NCI-H2196 treated with DMSO at 0.1 percent for 48 hours (cell line): ENCODE data around the gene LSAMP.
"Not testable (repeated sequence)": the region's sequence is repeated elsewhere in the genome, so short reads cannot be mapped to it uniquely, and the experiment has no call there.

Experiments used
- DNase-seq: peaks from one replicate; lab custom pipeline; 2025; ENCODE audit not compliant: unreplicated experiment; lab: John Stamatoyannopoulos, UW

Gene LSAMP

GRCh38 chr3:115819785-115820384 is 625.4 kb downstream of the LSAMP start:
- DNase-seq = peak; percentile 62

GRCh38 chr3:115814778-115815380 is 630.4 kb downstream of the LSAMP start:
- peak; percentile 67 for DNase-seq

GRCh38 chr3:115814006-115814405 is 631.3 kb downstream of the LSAMP start:
- DNase-seq = no peak

DNA sequence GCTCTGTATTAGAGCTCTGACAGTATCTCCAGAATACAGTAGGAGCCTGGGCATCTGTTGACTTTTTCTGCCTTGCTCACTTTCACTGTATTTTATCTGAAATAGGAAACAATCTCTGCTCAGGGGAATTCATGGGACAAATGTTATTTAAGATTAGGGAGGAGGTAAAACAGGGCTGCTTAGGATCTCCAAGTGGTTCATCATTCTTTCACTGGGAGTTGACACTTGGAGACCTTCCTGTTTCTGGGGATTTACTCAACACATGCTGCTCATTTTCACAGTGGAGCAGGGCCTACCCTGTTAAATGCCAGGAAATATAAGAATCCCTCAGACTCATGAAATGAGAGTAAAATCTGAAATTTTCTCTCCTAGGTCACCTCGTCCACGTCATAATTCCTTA is 636.5 kb downstream of the LSAMP start:
- no peak for DNase-seq

DNA sequence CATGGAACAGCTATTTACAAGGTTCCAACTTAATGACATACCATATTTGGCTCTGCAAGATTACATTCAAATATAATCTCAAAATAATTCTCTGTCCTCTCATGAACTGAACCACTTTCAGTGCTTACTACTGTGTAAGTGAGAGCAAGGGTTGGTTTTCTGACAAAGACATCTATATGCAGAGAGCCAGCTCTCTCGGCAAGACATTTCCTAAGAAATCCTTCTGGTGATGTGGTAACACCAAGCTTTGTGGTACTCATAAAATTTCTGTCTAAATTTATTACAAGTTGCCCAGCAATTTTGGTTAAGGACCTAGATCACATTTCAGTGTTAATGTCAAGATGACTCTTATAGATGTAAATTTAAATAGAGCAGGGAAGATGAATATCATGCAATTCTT is 637.0 kb downstream of the LSAMP start:
- no peak for DNase-seq

GRCh38 chr3:115806501-115806900 is 638.8 kb downstream of the LSAMP start:
- no peak for DNase-seq

- no peak for DNase-seq
These were observed 639.8 kb downstream of the LSAMP start for GRCh38 chr3:115805520-115805919.

DNA sequence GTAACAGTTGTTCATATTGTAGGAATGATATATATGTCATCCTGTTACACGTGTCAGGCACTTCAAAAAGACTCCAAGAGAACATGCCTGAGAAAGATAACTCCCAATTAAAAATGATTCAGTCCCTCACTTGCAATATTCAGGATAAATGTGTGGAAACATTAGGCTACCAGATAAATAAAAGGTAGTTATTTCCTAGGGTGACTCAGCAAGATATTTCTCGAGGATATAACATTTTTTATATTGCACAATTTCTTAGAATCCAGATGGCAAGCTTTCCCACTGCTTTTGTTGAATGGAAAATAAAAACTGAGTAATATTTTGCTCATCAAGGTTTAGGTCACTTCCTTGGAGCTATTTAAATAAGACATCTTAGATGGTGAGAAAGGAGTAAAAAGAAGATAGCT is 640.6 kb downstream of the LSAMP start:
- DNase-seq = no peak

DNA sequence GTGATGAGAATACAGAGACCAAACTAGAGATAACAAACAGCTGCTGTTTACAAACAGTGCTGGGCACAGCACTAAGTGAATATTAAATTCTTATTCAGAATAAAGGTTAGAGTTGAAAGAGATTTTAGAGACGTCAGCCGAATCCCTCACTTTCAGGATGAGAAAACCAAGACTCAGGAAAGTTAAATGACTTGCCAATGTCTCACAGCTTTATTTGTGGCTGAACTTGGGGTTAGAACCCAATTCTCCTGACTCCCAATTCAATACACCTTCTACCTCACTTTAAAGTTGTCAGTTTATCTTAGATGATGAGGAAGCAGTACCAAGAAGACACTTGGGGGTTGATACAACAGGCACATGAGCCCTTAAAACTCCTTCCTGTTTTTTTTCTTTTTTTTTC is 641.1 kb downstream of the LSAMP start:
- DNase-seq = no peak

- no peak for DNase-seq
These were observed 641.6 kb downstream of the LSAMP start for GRCh38 chr3:115803661-115804060.

DNA sequence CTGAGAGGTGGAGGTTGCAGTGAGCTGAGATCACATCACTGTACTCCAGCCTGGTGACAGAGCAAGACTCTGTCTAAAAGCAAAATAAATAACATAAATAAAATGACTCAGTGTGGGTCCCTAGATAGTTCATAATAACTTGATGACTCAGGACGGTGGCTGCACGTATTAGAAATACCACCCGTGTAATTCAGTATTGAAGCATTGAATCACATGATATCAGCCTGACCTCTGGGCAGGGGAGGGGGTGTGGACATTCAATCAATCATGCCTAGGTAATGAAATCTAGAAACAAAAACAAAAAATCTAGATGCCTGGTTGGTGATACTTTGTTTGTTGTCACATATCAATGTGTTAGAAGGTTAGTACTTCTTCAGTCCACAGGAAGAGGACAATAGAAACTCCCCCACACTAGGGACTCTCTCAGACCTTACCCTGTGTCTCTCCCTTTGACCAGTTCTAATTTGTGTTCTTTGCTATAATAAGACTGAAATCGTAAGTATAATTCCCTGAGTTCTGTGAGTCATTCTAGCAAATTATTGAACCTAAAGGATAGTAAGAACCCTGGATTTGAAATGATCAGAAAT is 644.7 kb downstream of the LSAMP start:
- DNase-seq = no peak

DNA sequence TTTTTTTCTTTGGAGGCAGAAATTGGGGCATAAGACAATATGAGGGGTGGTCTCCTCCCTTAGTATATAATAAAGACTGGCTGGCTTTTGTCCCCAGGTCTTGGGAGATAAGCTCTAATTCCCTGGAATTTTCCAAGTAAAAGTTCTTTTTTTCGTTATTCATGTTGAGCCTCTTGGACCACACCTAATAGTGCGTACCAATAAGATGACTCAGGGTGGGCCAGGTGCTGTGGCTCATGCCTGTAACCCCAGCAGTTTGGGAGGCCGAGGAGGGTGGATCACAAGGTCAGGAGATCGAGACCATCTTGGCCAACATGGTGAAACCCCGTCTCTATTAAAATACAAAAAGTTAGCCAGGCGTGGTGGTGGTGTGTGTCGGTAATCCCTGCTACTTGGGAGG is 645.2 kb downstream of the LSAMP start:
- DNase-seq = not testable (repeated sequence)

DNA sequence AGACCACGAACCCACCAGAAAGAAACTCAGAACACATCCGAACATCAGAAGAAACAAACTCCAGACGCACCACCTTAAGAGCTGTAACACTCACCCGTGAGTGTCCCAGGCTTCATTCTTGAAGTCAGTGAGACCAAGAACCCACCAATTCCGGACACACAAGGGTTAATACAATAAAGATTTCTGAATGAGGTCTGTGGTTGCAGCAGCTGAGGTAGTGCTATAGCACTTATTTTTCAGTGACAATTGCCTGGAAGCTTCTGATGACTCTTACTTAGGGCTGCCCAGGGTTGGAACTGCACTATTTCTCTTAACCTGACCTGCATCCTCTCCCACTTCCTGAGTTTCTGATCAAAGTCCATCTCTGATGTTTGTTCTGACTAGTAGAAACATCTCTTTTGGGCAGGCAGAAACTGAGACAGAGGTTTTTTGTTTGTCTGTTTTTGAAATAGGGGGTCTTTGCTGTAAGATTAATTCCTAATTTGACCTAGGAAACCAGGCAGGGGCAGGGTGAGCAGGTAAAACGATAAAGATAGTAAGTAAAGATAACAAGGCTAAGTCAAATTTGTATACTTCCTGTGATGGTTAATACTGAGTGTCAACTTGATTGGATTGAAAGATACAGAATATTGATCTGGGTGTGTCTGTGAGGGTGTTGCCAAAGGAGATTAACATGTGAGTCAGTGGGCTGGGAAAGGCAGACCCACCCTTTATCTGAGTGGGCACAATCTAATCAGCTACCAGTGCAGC is 652.9 kb downstream of the LSAMP start:
- DNase-seq = no peak

DNA sequence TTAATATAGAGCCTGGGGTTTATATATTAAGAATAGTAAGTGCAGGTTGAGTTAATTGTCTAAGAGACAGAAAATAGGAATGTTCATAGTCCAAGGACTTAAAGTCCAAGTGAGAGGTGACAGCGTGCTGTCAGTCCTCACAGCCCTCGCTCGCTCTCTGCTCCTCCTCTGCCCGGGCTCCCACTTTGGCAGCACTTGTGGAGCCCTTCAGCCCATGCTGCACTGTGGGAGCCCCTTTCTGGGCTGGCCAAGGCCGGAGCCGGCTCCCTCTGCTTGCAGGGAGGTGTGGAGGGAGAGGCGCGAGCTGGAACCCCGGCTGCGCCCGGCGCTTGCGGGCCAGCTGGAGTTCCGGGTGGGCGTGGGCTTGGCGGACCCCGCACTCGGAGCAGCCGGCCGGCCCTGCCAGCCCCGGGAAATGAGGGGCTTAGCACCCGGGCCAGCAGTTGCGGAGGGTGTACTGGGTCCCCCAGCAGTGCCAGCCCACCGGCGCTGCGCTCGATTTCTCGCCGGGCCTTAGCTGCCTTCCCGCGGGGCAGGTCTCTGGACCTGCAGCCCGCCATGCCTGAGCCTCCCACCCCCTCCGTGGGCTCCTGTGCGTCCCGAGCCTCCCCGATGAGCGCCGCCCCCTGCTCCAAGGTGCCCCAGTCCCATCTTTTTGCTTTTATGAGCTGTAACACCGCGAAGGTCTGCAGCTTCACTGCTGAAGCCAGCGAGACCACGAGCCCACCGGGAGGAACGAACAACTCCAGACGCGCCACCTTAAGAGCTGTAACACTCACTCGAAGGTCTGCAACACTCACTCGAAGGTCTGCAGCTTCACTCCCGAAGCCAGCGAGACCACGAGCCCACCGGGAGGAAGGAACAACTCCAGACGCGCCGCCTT is 653.8 kb downstream of the LSAMP start:
- not testable (repeated sequence) for DNase-seq

DNA sequence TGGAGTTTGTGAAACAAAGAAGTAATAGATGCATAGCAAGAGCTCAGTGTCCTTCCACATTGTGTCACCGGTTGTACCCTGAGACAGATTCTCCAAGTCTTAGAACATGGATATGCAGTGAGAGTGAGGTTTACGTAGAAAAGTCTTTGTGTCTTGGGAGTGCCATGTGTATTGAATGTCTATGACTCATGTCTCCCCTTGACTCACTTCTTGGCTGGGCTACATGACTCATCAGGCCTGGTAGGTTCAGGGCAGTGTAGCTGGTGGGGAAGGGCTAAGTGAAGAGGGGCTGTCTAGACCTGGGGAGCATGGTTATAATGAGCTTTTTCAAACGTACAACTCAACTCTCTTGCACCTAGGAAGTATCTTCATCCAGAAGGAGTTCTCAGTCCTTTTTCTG is 654.5 kb downstream of the LSAMP start:
- DNase-seq = no peak

- DNase-seq = no peak
These were observed 655.8 kb downstream of the LSAMP start for GRCh38 chr3:115789481-115789880.

- no peak for DNase-seq
These were observed 656.3 kb downstream of the LSAMP start for GRCh38 chr3:115788921-115789470.

- no peak for DNase-seq
These were observed 657.5 kb downstream of the LSAMP start for GRCh38 chr3:115787818-115788217.

GRCh38 chr3:115785782-115786181 is 659.5 kb downstream of the LSAMP start:
- DNase-seq = no peak

- DNase-seq = no peak
These were observed 660.3 kb downstream of the LSAMP start for GRCh38 chr3:115784739-115785536.
